Thyroid gland (tissue), 4 donors: Measurements from ENCODE around the gene ABCC1. TPM values are rescaled to one million over a fixed set of nuclear protein-coding genes. Genes with fewer than 3 reads are reported as not detected.
A peak's percentile ranks its signal among the peaks of the same experiment; 100 is the strongest.

ENCODE experiments used
- DNase-seq, 2 donors: peaks; one replicate each; pipeline ENCODE4 v3.0.0-alpha.2; 2019
- H3K27ac ChIP-seq, 3 donors: fragments of 200-600 bp; sonication (generic); 1 replicate in 2 of 3; 2 replicates in 1 of 3; pipeline ENCODE4 v1.5.1; 2016 to 2019; ENCODE audit warnings: mild to moderate bottlenecking in 1 of 3, moderate library complexity in 1 of 3
- H3K27me3 ChIP-seq: fragments of 200-600 bp; sonication (generic); one replicate; pipeline ENCODE4 v1.5.1; 2019
- H3K36me3 ChIP-seq, 2 donors: fragments of 200-600 bp; sonication (generic); one replicate each; pipeline ENCODE4 v1.5.1; 2016 to 2019
- H3K4me1 ChIP-seq, 2 donors: fragments of 200-600 bp; sonication (generic); one replicate each; pipeline ENCODE4 v1.5.1; 2017 to 2019
- H3K4me3 ChIP-seq, 3 donors: fragments of 200-600 bp; sonication (generic); replicated peaks in 1 of 3; 1 replicate in 2 of 3; 2 replicates in 1 of 3; pipeline ENCODE4 v1.5.1; 2016; ENCODE audit warnings: mild to moderate bottlenecking in 1 of 3
- H3K9me3 ChIP-seq: fragments of 200-600 bp; sonication (generic); one replicate; pipeline ENCODE4 v1.5.1; 2017
- CTCF ChIP-seq, 6 experiments: fragments of 200-600 bp in 3 of 6; fragments of 450-650 bp in 3 of 6; sonication (generic) in 3 of 6; IDR thresholded peaks; one replicate each; pipeline ENCODE4 v1.5.1; 2016 to 2019; ENCODE audit warnings: antibody characterized with exemption in 6 of 6, mild to moderate bottlenecking in 2 of 6, inconsistent platforms in 1 of 6, moderate library complexity in 1 of 6
- POLR2A ChIP-seq, 2 donors: fragments of 450-650 bp; IDR thresholded peaks; one replicate each; pipeline ENCODE4 v1.6.1; 2017; ENCODE audit warnings: antibody characterized with exemption in 2 of 2, mild to moderate bottlenecking in 2 of 2, moderate library complexity in 1 of 2
- WGBS, 2 donors: methylation state at CpG; one replicate each; pipeline ENCODE4 v1.1.5; 2017; 5-methylcytosine and 5-hydroxymethylcytosine counted together
- intact Hi-C: fragments of 100-400 bp; cut with DNase I; formaldehyde crosslinking; loops from one replicate; pipeline ENCODE4 v1.15.1; 2023
- total RNA-seq, 4 donors: library from RNA; depleted of rRNA; stranded (reverse); fragments of >200 nt; gene quantifications; one replicate each; pipeline ENCODE4 v1.2.3, GENCODE V29; 2016

The ABCC1 gene
- total RNA-seq, 4 donors from 2014 or later: 42.7 to 76.7 (median 70.1) TPM

DNA sequence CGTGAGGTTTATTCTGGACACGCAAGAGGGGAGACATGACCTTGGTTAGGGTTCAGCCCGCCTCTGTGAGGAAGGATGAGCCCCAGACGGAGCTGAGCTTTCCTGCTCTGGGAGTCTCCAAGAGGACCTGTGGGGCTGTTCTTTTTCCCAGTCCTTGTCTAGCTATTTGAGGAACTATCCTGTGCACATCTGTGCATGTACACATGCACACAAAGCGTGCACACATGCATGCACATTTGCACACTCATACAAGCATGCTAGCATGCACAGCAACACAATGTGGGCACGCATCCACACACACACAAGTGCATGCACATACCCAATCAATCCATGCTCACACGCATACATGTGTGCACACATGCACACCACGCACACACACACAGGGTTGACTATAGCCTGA lies 233.5 kb downstream of the ABCC1 start:
- Histone ChIP-seq H3K36me3 (no peaks in the 10 kb centered on the region), H3K4me1 (no peaks in the 10 kb centered on the region), H3K27ac (no peak overlapping the region), H3K27me3 (no peaks in the 10 kb centered on the region), H3K9me3 (no peaks in the 10 kb centered on the region), H3K4me3 (no peak overlapping the region)
- DNase-seq: no peak
- TF ChIP-seq CTCF (IDR thresholded peaks at IDR 0.05) (no peak), POLR2A (IDR thresholded peaks at IDR 0.05) (no peak)
- intact Hi-C loops: no loop called here
- 90 to 93% methylated on average over 7 to 8 of the region's 8 CpGs for WGBS, 2 donors

DNA sequence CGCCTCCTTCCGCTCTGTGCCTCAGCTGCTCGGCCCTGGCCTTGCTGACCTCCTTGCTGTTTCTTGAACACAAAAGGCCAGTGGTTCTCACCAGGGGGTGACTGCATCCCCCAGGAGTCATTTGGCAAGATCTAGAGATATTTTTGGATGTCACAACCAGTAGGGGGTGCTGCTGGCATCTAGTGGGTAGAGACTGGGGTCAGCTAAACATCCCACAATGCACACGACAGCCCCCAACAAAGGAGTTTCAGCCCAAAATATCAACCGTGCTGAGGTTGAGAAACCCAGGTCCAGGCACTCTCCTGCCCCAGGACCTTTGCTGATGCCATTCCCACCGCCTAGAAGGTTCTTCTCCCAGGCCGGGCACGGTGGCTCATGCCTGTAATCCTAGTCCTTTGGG lies 234.1 kb downstream of the ABCC1 start:
- WGBS, 2 donors: 82 to 93% methylated on average over 7 to 8 of the region's 8 CpGs

DNA sequence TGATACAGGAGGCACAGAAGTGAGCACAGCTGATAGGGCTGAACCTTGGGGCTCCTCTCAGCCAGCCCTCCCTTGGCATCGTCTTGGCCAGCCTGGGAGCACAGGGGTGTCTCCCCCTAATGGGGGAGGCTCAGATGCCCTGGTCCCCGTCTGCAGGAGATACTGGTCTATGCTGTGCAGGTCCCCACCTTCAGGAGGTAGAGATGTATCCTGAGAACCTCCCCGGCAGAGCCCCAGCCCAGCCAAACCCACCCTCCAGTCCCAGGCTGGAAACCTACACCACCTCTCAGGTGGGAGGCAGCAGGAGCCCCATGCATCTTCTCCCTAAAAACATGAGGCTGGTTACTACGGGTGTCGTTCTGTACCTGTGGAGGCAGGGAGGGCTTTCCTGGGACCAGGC lies 235.2 kb downstream of the ABCC1 start:
- Histone ChIP-seq H3K36me3 (no peaks in the 10 kb centered on the region), H3K4me1 (no peaks in the 10 kb centered on the region), H3K9me3 (no peaks in the 10 kb centered on the region), H3K27me3 (no peaks in the 10 kb centered on the region), H3K27ac (no peak overlapping the region), H3K4me3 (no peak overlapping the region)
- 89 to 96% methylated on average over 2 to 5 of the region's 5 CpGs for WGBS, 2 donors
- intact Hi-C loops: no loop called here
- no peak for DNase-seq
- TF ChIP-seq POLR2A (IDR thresholded peaks at IDR 0.05): no peak
- TF ChIP-seq CTCF (IDR thresholded peaks at IDR 0.05): no peak

More for the DNA sequence above, 234.1 kb downstream of the ABCC1 start:
- Histone ChIP-seq H3K36me3 (no peaks in the 10 kb centered on the region), H3K4me3 (no peak overlapping the region), H3K9me3 (no peaks in the 10 kb centered on the region), H3K27ac (no peak overlapping the region), H3K27me3 (no peaks in the 10 kb centered on the region), H3K4me1 (no peaks in the 10 kb centered on the region)
- intact Hi-C loops: no loop called here
- DNase-seq: no peak
- TF ChIP-seq POLR2A (IDR thresholded peaks at IDR 0.05) (no peak), CTCF (IDR thresholded peaks at IDR 0.05) (peak in 1 of 6 experiments; percentile 3)

DNA sequence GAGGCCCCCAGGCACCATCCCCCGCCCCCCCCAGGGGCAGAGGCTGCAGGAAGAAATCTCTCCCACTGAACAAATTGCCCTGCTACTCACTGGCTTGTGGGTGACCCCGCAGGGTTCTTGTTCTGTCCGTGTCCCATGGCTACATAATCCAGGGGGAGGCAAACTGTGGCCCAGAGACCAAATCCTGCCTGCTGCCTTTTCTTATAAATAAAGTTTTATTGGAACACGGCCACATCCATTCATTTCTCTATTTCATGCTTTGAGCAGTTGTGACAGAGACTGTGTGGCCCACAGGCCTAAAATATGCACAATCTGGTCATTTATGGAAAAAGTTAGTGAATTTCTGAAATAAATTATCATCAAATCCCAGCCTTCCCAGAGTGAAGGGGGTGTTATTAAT lies 235.7 kb downstream of the ABCC1 start:
- H3K4me1 ChIP-seq: no peaks in the 10 kb centered on the region
- intact Hi-C loops: no loop called here
- 69 to 83% methylated on average over 2 to 4 of the region's 4 CpGs for WGBS, 2 donors
- no peak for TF ChIP-seq CTCF (IDR thresholded peaks at IDR 0.05)
- no peak overlapping the region for H3K27ac ChIP-seq
- H3K4me3 ChIP-seq: no peak overlapping the region
- no peak for DNase-seq
- H3K27me3 ChIP-seq: no peaks in the 10 kb centered on the region
- no peaks in the 10 kb centered on the region for H3K9me3 ChIP-seq
- no peaks in the 10 kb centered on the region for H3K36me3 ChIP-seq

GRCh38 chr16:16186820-16187219 lies 237.4 kb downstream of the ABCC1 start:
- Histone ChIP-seq H3K9me3 (no peaks in the 10 kb centered on the region), H3K27ac (no peak overlapping the region), H3K4me3 (no peak overlapping the region), H3K36me3 (no peaks in the 10 kb centered on the region), H3K4me1 (no peaks in the 10 kb centered on the region), H3K27me3 (no peaks in the 10 kb centered on the region)
- no peak for TF ChIP-seq POLR2A (IDR thresholded peaks at IDR 0.05)
- no peak for TF ChIP-seq CTCF (IDR thresholded peaks at IDR 0.05)
- intact Hi-C loops: no loop called here
- WGBS, 2 donors: 91 to 96% methylated on average over 11 of the region's 11 CpGs
- no peak for DNase-seq
